Measurements from ENCODE around the gene RNF157.

- no peak for TF ChIP-seq CTCF (IDR thresholded peaks at IDR 0.05; ENCODE audit: insufficient read depth, low read length)
- TF ChIP-seq REST (IDR thresholded peaks at IDR 0.05; ENCODE audit: insufficient replicate concordance, low read depth), result no peak
These were observed 146.2 kb downstream of the RNF157 start for GRCh38 chr17:76094046-76094445.

Data from HL-60 (cell line).